DOHH2 (cell line): ENCODE results near the gene GABRG3.

ENCODE experiments used
- H3F3A ChIP-seq: fragments of 200-600 bp; sonication (generic), shearing (Covaris generic); 2 replicates; pipeline ENCODE4 v1.6.0; 2016; ENCODE audit warnings: antibody characterized with exemption, mild to moderate bottlenecking; ENCODE audit not compliant: control insufficient read depth, insufficient read depth
- H3K27ac ChIP-seq: fragments of 200-600 bp; sonication (generic); 2 replicates; pipeline ENCODE4 v1.5.1; 2014; ENCODE audit warnings: low read depth, mild to moderate bottlenecking, low read length, moderate library complexity
- H3K27me3 ChIP-seq: fragments of 200-600 bp; sonication (generic); 2 replicates; pipeline ENCODE4 v1.6.1; 2014; ENCODE audit warnings: mild to moderate bottlenecking, low read length, mixed read lengths; ENCODE audit not compliant: control insufficient read depth
- H3K36me3 ChIP-seq: fragments of 200-600 bp; sonication (generic); 2 replicates; pipeline ENCODE4 v1.6.1; 2014; ENCODE audit warnings: mild to moderate bottlenecking, low read length, moderate library complexity, mixed read lengths; ENCODE audit not compliant: control insufficient read depth
- H3K4me1 ChIP-seq: fragments of 200-600 bp; sonication (generic); 2 replicates; pipeline ENCODE4 v1.6.1; 2014; ENCODE audit warnings: mild to moderate bottlenecking, low read length, mixed read lengths; ENCODE audit not compliant: control insufficient read depth
- H3K4me2 ChIP-seq: fragments of 200-600 bp; sonication (generic); 2 replicates; pipeline ENCODE4 v1.6.0; 2014; ENCODE audit warnings: mild to moderate bottlenecking, low read length, moderate library complexity
- H3K4me3 ChIP-seq: fragments of 200-600 bp; sonication (generic); 2 replicates; pipeline ENCODE4 v1.5.1; 2014; ENCODE audit warnings: mild to moderate bottlenecking, low read length, mixed read lengths
- H3K79me2 ChIP-seq: fragments of 200-600 bp; sonication (generic); 2 replicates; pipeline ENCODE4 v1.6.1; 2014; ENCODE audit warnings: mild to moderate bottlenecking, low read length, mixed read lengths; ENCODE audit not compliant: control insufficient read depth
- H3K9me2 ChIP-seq: fragments of 200-600 bp; sonication (generic); replicated peaks from 2 replicates; pipeline ENCODE4 v1.6.1; 2014; ENCODE audit warnings: mild to moderate bottlenecking, low read length, mixed read lengths; ENCODE audit not compliant: control insufficient read depth
- H3K9me3 ChIP-seq: fragments of 200-600 bp; sonication (generic); 2 replicates; pipeline ENCODE4 v1.6.1; 2014; ENCODE audit warnings: antibody characterized with exemption, low read length, mixed read lengths; ENCODE audit not compliant: control insufficient read depth, insufficient read depth
- H4K20me1 ChIP-seq: fragments of 200-600 bp; sonication (generic); 2 replicates; pipeline ENCODE4 v1.6.0; 2014; ENCODE audit warnings: low read depth, mild to moderate bottlenecking, antibody characterized with exemption, low read length, moderate library complexity; ENCODE audit not compliant: control insufficient read depth, insufficient read depth
- EZH2phosphoT487 ChIP-seq: fragments of 200-600 bp; sonication (generic); IDR thresholded peaks from 2 replicates; pipeline ENCODE4 v1.6.1; 2017; ENCODE audit warnings: borderline replicate concordance, mild to moderate bottlenecking, antibody characterized with exemption, low read length, moderate library complexity, mixed read lengths
- TF ChIP-seq, protein P1 (sequence below): fragments of 200-600 bp; sonication (generic); IDR thresholded peaks from one replicate; pipeline ENCODE4 v1.5.1; 2014; ENCODE audit warnings: antibody characterized with exemption, mild to moderate bottlenecking, low read depth, low read length; ENCODE audit not compliant: poor library complexity, severe bottlenecking

The GABRG3 gene

DNA sequence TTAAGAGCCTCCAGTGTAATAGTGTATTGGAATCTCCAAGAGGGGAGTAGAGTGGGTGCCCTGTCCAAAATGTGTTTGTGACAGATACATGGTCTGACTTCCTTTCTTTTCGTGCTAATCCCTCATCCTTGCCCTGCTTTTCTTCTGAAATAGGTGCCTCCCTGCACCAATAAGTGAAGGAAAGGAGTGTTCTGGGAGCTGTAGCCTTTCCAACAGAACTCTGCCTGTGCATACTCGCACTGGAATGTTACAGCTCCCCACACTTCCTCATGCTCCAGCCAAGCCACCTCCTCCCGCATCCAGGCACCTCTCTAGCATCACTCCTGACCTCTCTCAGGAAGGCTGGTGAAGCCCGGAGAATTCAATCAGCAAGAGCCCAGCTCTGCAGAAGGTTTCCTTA lies 478.0 kb downstream of the GABRG3 start:
- TF ChIP-seq, protein P1, sequence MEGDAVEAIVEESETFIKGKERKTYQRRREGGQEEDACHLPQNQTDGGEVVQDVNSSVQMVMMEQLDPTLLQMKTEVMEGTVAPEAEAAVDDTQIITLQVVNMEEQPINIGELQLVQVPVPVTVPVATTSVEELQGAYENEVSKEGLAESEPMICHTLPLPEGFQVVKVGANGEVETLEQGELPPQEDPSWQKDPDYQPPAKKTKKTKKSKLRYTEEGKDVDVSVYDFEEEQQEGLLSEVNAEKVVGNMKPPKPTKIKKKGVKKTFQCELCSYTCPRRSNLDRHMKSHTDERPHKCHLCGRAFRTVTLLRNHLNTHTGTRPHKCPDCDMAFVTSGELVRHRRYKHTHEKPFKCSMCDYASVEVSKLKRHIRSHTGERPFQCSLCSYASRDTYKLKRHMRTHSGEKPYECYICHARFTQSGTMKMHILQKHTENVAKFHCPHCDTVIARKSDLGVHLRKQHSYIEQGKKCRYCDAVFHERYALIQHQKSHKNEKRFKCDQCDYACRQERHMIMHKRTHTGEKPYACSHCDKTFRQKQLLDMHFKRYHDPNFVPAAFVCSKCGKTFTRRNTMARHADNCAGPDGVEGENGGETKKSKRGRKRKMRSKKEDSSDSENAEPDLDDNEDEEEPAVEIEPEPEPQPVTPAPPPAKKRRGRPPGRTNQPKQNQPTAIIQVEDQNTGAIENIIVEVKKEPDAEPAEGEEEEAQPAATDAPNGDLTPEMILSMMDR: no peak
- no peak for TF ChIP-seq EZH2phosphoT487

DNA sequence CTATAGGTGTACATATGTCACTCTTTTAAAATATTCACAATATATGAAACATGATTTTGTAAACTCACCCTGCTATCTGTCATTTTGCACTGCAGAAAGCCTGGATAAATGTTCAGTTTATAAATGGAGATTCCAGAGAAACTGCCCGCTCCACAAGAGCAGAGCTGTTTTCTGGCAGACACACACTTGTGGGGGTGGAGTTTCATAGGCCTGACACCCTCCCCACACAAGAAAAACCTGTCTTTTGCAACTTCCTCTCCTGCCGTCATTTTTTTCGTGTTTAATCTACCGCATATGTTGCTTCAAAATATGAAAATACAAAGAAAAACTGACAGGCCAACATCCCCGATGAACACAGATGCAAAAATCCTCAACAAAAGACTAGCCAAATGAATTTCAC lies 479.0 kb downstream of the GABRG3 start:
- Histone ChIP-seq H3K79me2 (no peaks in the 10 kb centered on the region), H3K27me3 (no peaks in the 10 kb centered on the region), H3K9me3 (peaks cover 13% of the 10 kb centered on the region), H3F3A (no peaks in the 10 kb centered on the region), H3K9me2 (no peaks in the 10 kb centered on the region), H3K27ac (no peak overlapping the region), H3K4me3 (no peak overlapping the region), H4K20me1 (no peaks in the 10 kb centered on the region), H3K4me1 (no peaks in the 10 kb centered on the region), H3K36me3 (no peaks in the 10 kb centered on the region), H3K4me2 (no peak overlapping the region)
- TF ChIP-seq EZH2phosphoT487: no peak
- TF ChIP-seq, protein P1: no peak

More for the DNA sequence above, 478.0 kb downstream of the GABRG3 start:
- Histone ChIP-seq H3K4me1 (no peaks in the 10 kb centered on the region), H3K9me3 (peaks cover 13% of the 10 kb centered on the region), H3K9me2 (no peaks in the 10 kb centered on the region), H3K36me3 (no peaks in the 10 kb centered on the region), H3F3A (no peaks in the 10 kb centered on the region), H3K4me3 (no peak overlapping the region), H3K4me2 (no peak overlapping the region), H4K20me1 (no peaks in the 10 kb centered on the region), H3K27me3 (no peaks in the 10 kb centered on the region), H3K79me2 (no peaks in the 10 kb centered on the region), H3K27ac (no peak overlapping the region)

DNA sequence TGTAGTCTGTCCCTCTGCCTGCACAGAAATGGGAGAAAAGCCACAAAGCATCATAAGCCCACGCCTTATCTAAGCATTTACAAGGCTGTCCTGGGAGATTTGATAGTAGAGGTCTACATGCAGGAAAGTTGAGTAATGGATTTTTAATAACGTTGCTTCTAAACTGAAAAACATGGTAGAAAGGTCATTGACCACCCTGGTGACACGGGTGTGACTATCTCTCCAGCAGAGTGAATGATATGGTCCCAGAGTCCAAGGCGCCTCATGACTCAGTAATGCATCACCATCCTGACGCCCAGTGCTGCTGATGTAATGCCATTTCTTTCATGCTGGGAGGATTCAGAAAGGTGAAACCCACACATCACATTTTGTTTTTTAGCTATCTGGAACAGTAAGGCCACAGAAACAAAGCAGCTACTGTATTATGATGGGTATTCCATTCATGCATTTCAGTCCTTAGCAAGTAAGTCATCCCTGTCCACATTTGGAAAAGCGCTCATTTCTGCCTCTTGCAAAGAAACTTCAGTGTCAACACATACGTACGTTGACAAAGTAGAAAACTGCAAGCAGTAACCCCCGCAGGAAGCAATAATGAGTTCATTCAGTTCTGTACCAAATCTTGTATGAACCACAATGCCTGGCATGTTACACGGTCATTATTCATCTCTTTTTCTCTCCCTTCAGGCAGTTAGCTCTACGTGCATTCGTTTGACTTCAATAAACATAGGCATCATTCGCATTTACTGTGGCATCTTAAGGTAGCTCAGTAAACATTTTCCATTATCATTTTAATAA lies 483.5 kb downstream of the GABRG3 start:
- no peak overlapping the region for H3K27ac ChIP-seq
- no peaks in the 10 kb centered on the region for H3K9me2 ChIP-seq
- TF ChIP-seq EZH2phosphoT487: no peak
- TF ChIP-seq, protein P1: no peak
- peaks cover 23% of the 10 kb centered on the region for H3K9me3 ChIP-seq
- no peaks in the 10 kb centered on the region for H3K27me3 ChIP-seq
- no peaks in the 10 kb centered on the region for H3K36me3 ChIP-seq
- H3K79me2 ChIP-seq: no peaks in the 10 kb centered on the region
- H3K4me1 ChIP-seq: no peaks in the 10 kb centered on the region
- H3K4me2 ChIP-seq: no peak overlapping the region
- H3F3A ChIP-seq: no peaks in the 10 kb centered on the region
- no peak overlapping the region for H3K4me3 ChIP-seq
- no peaks in the 10 kb centered on the region for H4K20me1 ChIP-seq
